ENCODE measurements around the gene NOVA1. TPM values are rescaled to one million over a fixed set of nuclear protein-coding genes. Genes with fewer than 3 reads are reported as not detected.

The NOVA1 gene
- total and polyA plus RNA-seq, 2 donors (not counting 3 experiments of a cell fraction or from before 2014, with no cell fraction given): 2.7 to 3.3 TPM

DNA sequence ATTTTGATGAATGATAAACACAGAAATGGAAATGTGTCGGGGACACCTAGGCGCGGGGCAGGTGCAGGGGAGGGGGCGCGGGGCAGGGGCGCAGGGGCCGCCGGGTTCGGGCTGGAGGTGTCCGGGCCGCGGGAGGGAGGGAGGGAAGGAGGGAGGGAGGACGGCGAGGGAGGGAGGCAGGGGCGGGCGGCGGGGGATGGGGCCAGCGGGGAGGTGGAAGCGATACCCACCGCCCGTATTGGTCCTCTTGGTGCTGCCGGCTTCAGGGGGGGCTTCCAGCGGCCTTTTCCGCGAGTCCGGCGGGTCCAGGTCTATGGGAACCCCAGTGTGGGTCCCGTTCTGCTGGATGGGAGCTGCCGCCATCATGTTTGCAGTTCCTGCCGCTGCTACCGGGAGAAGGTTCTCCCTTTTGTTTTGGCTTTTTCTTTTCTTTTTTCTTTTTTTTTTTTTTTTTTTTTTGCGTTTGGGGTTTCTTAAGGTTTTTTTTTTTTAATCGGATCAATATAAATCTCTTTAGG, 703 bp downstream of the NOVA1 start:
- Histone ChIP-seq H3K79me2 (ENCODE audit: control insufficient read depth, insufficient read depth, low read length) (no peaks in the 10 kb centered on the region), H3K9ac (replicated peaks; ENCODE audit: extremely low read depth, insufficient read depth, low read length) (peak overlapping the region; percentile 79), H3K36me3 (ENCODE audit: control insufficient read depth in 2 of 2, extremely low read depth in 1 of 2, insufficient read depth in 2 of 2, low read length in 2 of 2) (no peaks in the 10 kb centered on the region), H3K27ac (ENCODE audit: insufficient read depth, low read depth, low read length) (no peak overlapping the region), H2AFZ (ENCODE audit: low read depth, low read length) (peak overlapping the region; percentile 99), H3K9me3 (replicated peaks; ENCODE audit: control insufficient read depth, insufficient read depth, low read length) (no peaks in the 10 kb centered on the region), H3K4me3 (replicated peaks in 1 of 3; ENCODE audit: insufficient read depth in 1 of 3, low read depth in 1 of 3, low read length in 3 of 3) (peak overlapping the region; percentile 88 to 98 (median 98)), H4K20me1 (replicated peaks; ENCODE audit: control insufficient read depth, extremely low read depth, insufficient read depth, low read length) (no peaks in the 10 kb centered on the region), H3K4me2 (ENCODE audit: insufficient read depth, low read length) (peak overlapping the region; percentile 80), H3K4me1 (ENCODE audit: control insufficient read depth, extremely low read depth, insufficient read depth, low read length) (peaks cover 5% of the 10 kb centered on the region), H3K27me3 (ENCODE audit: control insufficient read depth in 2 of 2, insufficient read depth in 2 of 2, low read length in 2 of 2) (peaks cover 8 to 18% of the 10 kb centered on the region in 2 experiments), H3K9me1 (replicated peaks; ENCODE audit: control insufficient read depth, extremely low read depth, insufficient read depth, low read length) (no peaks in the 10 kb centered on the region)
- ChIA-PET POLR2A (no interaction called here), CTCF (interaction anchor here (0.6 to 1.8 kb wide), 2 partner anchors 23 to 134 kb away, joined by 3 read pairs; no protein-coding TSS in a partner anchor)
- DNase-seq (ENCODE audit: low read depth, low spot score): no peak
- no TSS peak for BruUV-seq (replicated peaks)
- dilution Hi-C loops (cut with MboI; ENCODE audit: extremely low pct_ligation_motif_present, low sequenced_read_pairs): no loop called here
- TF ChIP-seq POLR2A (IDR thresholded peaks at IDR 0.05; ENCODE audit: low read depth, low read length): no peak
- TF ChIP-seq POLR2AphosphoS5 (IDR thresholded peaks at IDR 0.05; ENCODE audit: insufficient read depth, low read depth, low read length): no peak
- TF ChIP-seq FOS (IDR thresholded peaks at IDR 0.05; ENCODE audit: borderline replicate concordance, insufficient read depth, low read length): no peak
- TF ChIP-seq GATA2 (IDR thresholded peaks at IDR 0.05; ENCODE audit: insufficient read depth, insufficient read length, low read depth, low read length): no peak
- TF ChIP-seq MYC (IDR thresholded peaks at IDR 0.05; ENCODE audit: low read depth, low read length): no peak
- TF ChIP-seq EZH2 (IDR thresholded peaks at IDR 0.05; ENCODE audit: borderline replicate concordance, low read depth, low read length, severe bottlenecking): no peak
- TF ChIP-seq, protein P1, sequence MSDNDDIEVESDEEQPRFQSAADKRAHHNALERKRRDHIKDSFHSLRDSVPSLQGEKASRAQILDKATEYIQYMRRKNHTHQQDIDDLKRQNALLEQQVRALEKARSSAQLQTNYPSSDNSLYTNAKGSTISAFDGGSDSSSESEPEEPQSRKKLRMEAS (IDR thresholded peaks at IDR 0.05; ENCODE audit: insufficient read depth, insufficient read length): no peak
- TF ChIP-seq, protein P2, sequence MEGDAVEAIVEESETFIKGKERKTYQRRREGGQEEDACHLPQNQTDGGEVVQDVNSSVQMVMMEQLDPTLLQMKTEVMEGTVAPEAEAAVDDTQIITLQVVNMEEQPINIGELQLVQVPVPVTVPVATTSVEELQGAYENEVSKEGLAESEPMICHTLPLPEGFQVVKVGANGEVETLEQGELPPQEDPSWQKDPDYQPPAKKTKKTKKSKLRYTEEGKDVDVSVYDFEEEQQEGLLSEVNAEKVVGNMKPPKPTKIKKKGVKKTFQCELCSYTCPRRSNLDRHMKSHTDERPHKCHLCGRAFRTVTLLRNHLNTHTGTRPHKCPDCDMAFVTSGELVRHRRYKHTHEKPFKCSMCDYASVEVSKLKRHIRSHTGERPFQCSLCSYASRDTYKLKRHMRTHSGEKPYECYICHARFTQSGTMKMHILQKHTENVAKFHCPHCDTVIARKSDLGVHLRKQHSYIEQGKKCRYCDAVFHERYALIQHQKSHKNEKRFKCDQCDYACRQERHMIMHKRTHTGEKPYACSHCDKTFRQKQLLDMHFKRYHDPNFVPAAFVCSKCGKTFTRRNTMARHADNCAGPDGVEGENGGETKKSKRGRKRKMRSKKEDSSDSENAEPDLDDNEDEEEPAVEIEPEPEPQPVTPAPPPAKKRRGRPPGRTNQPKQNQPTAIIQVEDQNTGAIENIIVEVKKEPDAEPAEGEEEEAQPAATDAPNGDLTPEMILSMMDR (IDR thresholded peaks at IDR 0.05; ENCODE audit: extremely low read depth in 1 of 2, insufficient read depth in 1 of 2, low read depth in 1 of 2, low read length in 2 of 2): no peak
- no peak for TF ChIP-seq JUN (IDR thresholded peaks at IDR 0.05; ENCODE audit: borderline replicate concordance, insufficient read depth, insufficient read length, low read depth)
- FAIRE-seq: no peak
- intact Hi-C loops (cut with micrococcal nuclease): loop anchor here (1.0 to 10.0 kb wide), 4 partner anchors 134 to 928 kb away; no protein-coding TSS in a partner anchor

All from endothelial cell of umbilical vein (primary cell).